ENCODE measurements around the gene TANK.

DNA sequence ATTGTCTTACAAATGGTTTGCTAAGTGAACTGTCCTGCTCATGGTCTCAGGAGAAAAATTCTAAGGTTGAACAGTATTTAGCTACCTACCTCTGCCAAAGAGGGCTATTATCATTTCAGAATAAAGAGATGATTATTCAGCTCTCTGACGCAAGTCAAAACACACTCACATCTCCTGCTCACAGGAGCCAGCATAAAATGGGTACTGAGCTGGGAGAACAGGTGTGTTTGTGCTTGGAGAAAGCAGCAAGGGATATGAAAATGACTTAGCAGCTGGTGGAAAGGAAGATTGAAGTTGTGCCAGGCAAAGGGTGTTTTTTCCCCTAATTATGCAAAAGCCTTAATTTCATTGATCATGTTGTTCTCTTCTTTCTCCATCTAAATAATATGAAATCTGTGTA is 47.3 kb upstream of the TANK start:
- TF ChIP-seq EZH2 (IDR thresholded peaks at IDR 0.05), result no peak
- no peak for TF ChIP-seq POLR2AphosphoS5 (IDR thresholded peaks at IDR 0.05; ENCODE audit: borderline replicate concordance, low read depth, low read length)

Measured in SK-N-MC (cell line).